Measurements from ENCODE around the gene ZNF91. TPM values are rescaled to one million over a fixed set of nuclear protein-coding genes. Genes with fewer than 3 reads are reported as not detected.

The ZNF91 gene
- total RNA-seq = 11.3 and 18.3 TPM in 2 replicates

DNA sequence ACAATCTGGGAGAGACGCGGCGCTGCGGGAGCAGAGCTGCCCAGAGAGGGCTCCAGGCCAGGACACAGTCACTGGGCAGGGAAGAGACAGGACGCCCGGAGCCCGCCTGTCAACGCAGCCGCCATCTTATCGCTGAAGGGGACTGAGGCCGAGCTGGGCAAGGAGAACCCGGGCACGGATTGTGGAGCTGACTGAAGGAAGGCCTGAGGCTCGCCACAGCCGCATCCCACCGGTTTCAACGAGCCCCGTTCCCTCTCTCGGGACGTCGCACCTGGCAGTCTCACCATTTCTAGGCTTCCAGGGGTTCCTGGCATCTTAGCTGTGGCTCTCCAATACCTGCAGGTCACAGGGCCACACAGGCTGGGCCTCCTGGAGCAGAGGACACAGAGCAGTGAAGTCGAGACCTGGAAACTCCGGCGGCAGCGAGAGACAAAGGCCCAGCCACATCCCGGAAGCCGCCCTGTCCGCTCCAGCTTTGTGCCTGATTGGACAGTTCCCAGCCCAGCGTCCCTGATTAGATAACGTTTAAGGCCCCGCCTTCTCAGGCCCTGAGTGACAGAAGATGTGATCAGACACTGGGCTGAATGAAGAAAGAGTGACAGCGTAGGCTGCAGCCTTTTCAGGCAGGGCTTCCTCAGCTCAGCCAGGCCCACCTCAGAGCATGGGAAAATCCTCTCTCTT is at the start of gene ZNF91:
TSS of gene ZNF91 (minus strand) at position 431 of the 681 bp plus-strand sequence. CDS start at position 314, 117 bp downstream.

Other genes with a start within 250 kb of the ZNF91 start
- 1.1 and 2.2 TPM in 2 replicates for gene ZNF724, start 145.1 kb downstream of the ZNF91 start, total RNA-seq